ENCODE measurements around the gene SYCP2L. TPM values are rescaled to one million over a fixed set of nuclear protein-coding genes. Genes with fewer than 3 reads are reported as not detected.

SYCP2L gene
- total and polyA plus RNA-seq, 9 of the 15 experiments (the other 6 are each of a cell fraction or from before 2014, with no cell fraction given), result 12.4 to 46.9 (median 22.0) TPM

DNA sequence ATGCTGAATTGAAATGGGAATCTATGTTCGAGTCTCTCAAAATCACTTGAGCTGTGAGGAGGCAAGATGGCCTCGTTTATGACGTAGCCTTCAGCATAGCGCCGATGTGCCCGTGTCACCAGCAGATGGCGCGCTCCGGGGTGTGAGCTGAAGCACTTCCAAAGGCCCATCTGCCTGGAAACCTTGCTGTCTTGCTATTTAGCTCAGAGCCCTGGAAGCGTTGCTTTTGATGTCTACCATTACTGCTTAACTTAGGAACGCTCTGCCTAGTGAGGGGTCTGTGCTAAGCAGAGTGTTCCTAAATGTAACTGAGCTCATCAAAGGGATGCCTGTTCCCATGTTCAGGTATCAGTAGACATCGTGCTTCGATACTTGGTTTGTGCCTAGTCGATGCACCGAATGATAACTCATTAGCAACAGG, 67.7 kb downstream of the SYCP2L start (continued):
- TF ChIP-seq CBX3 (IDR thresholded peaks at IDR 0.05; ENCODE audit: borderline replicate concordance in 1 of 2, low read length in 2 of 2) (peak in 1 of 2 experiments; percentile 86; a peak in 1 of 3 replicates), TEAD4 (IDR thresholded peaks at IDR 0.05; ENCODE audit: low read length) (peak; percentile 46; the same call in 1 of the 2 replicates), TEAD4 (CRISPR knock-in tag; IDR thresholded peaks at IDR 0.05; ENCODE audit: borderline replicate concordance) (no peak), JUND (IDR thresholded peaks at IDR 0.05; ENCODE audit: borderline replicate concordance, low read depth, low read length) (peak; percentile 64), JUND (tag; IDR thresholded peaks at IDR 0.05; ENCODE audit: borderline replicate concordance, low read depth, low read length) (peak; percentile 64; the same call in 1 of the 3 replicates), ZNF311 (CRISPR knock-in tag; IDR thresholded peaks at IDR 0.05) (no peak), RAD21 (CRISPR knock-in tag; conservative IDR thresholded peaks at IDR 0.05 in 1 of 2, IDR thresholded peaks at IDR 0.05 in 1 of 2) (peak; percentile 66 to 74), ZNF212 (CRISPR knock-in tag; IDR thresholded peaks at IDR 0.05) (no peak), HCFC1 (IDR thresholded peaks at IDR 0.05; ENCODE audit: low read depth, low read length) (peak; percentile 23; the same call in 1 of the 2 replicates), ZNF764 (CRISPR knock-in tag; IDR thresholded peaks at IDR 0.05; ENCODE audit: low read depth) (peak; percentile 75), CHD4 (IDR thresholded peaks at IDR 0.05; ENCODE audit: insufficient read depth, insufficient replicate concordance, low read depth, low read length, poor library complexity, severe bottlenecking) (no peak), JUN (IDR thresholded peaks at IDR 0.05; ENCODE audit: borderline replicate concordance, low read depth, low read length) (0 out of 2 replicates have a peak, but pooled peaks have one; percentile 20), JUN (CRISPR knock-in tag; IDR thresholded peaks at IDR 0.05; ENCODE audit: borderline replicate concordance) (no peak), SMC3 (conservative IDR thresholded peaks at IDR 0.05; ENCODE audit: insufficient read depth, low read depth, low read length) (peak; percentile 78), ATF7 (IDR thresholded peaks at IDR 0.05) (peak; percentile 91), RHOXF2B (CRISPR knock-in tag; conservative IDR thresholded peaks at IDR 0.05) (no peak), EWSR1 (IDR thresholded peaks at IDR 0.05; ENCODE audit: borderline replicate concordance, low read depth, partially characterized antibody) (no peak), ZSCAN29 (IDR thresholded peaks at IDR 0.05) (no peak), TCF7 (IDR thresholded peaks at IDR 0.05; ENCODE audit: borderline replicate concordance) (0 out of 2 replicates have a peak, but pooled peaks have one; percentile 57), ATF1 (CRISPR knock-in tag; IDR thresholded peaks at IDR 0.05) (peak; percentile 55; the same call in 1 of the 2 replicates), ATF1 (tag; IDR thresholded peaks at IDR 0.05) (peak; percentile 90)
- TF ChIP-seq, protein P1, sequence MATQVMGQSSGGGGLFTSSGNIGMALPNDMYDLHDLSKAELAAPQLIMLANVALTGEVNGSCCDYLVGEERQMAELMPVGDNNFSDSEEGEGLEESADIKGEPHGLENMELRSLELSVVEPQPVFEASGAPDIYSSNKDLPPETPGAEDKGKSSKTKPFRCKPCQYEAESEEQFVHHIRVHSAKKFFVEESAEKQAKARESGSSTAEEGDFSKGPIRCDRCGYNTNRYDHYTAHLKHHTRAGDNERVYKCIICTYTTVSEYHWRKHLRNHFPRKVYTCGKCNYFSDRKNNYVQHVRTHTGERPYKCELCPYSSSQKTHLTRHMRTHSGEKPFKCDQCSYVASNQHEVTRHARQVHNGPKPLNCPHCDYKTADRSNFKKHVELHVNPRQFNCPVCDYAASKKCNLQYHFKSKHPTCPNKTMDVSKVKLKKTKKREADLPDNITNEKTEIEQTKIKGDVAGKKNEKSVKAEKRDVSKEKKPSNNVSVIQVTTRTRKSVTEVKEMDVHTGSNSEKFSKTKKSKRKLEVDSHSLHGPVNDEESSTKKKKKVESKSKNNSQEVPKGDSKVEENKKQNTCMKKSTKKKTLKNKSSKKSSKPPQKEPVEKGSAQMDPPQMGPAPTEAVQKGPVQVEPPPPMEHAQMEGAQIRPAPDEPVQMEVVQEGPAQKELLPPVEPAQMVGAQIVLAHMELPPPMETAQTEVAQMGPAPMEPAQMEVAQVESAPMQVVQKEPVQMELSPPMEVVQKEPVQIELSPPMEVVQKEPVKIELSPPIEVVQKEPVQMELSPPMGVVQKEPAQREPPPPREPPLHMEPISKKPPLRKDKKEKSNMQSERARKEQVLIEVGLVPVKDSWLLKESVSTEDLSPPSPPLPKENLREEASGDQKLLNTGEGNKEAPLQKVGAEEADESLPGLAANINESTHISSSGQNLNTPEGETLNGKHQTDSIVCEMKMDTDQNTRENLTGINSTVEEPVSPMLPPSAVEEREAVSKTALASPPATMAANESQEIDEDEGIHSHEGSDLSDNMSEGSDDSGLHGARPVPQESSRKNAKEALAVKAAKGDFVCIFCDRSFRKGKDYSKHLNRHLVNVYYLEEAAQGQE (IDR thresholded peaks at IDR 0.05; ENCODE audit: borderline replicate concordance), result peak; percentile 55
- TF ChIP-seq, protein P1 (CRISPR knock-in tag; IDR thresholded peaks at IDR 0.05; ENCODE audit: low read depth), result no peak
